Mesendoderm (in vitro differentiated cells): ENCODE measurements around the gene TAF4B.

ENCODE experiments used
- DNase-seq: peaks from one replicate; pipeline ENCODE4 v3.0.0; 2013
- H2AK5ac ChIP-seq: 2 replicates; pipeline ENCODE4 v1.6.1; 2013; ENCODE audit warnings: low read length, inconsistent platforms
- H2BK120ac ChIP-seq: 2 replicates; pipeline ENCODE4 v1.6.1; 2013; ENCODE audit warnings: low read depth, mild to moderate bottlenecking, low read length, moderate library complexity, mixed read lengths
- H2BK15ac ChIP-seq: replicated peaks from 2 replicates; pipeline ENCODE4 v1.6.1; 2013; ENCODE audit warnings: low read depth, mild to moderate bottlenecking, moderate library complexity
- H2BK5ac ChIP-seq: 2 replicates; pipeline ENCODE4 v1.6.1; 2013; ENCODE audit warnings: low read length, inconsistent platforms
- H3K18ac ChIP-seq: 2 replicates; pipeline ENCODE4 v1.6.1; 2013; ENCODE audit warnings: mild to moderate bottlenecking, low read length, mixed read lengths
- H3K23ac ChIP-seq: one replicate; pipeline ENCODE4 v1.6.1; 2013; ENCODE audit warnings: low read length
- H3K27ac ChIP-seq: 2 replicates; pipeline ENCODE4 v1.5.1; 2013; ENCODE audit warnings: low read depth, mild to moderate bottlenecking, inconsistent platforms, low read length, moderate library complexity
- H3K27me3 ChIP-seq: 2 replicates; pipeline ENCODE4 v1.6.1; 2013; ENCODE audit warnings: low read length, control low read depth, mild to moderate bottlenecking, inconsistent platforms; ENCODE audit not compliant: insufficient read depth, poor library complexity
- H3K36me3 ChIP-seq: 2 replicates; pipeline ENCODE4 v1.6.1; 2013; ENCODE audit warnings: low read length, inconsistent platforms; ENCODE audit not compliant: control insufficient read depth, insufficient read depth
- H3K4ac ChIP-seq: one replicate; pipeline ENCODE4 v1.6.1; 2013; ENCODE audit warnings: low read depth, mild to moderate bottlenecking, low read length, moderate library complexity
- H3K4me1 ChIP-seq: 2 replicates; pipeline ENCODE4 v1.6.1; 2013; ENCODE audit warnings: low read depth, low read length, inconsistent platforms; ENCODE audit not compliant: control insufficient read depth
- H3K4me2 ChIP-seq: 2 replicates; pipeline ENCODE4 v1.6.1; 2013; ENCODE audit warnings: low read length
- H3K4me3 ChIP-seq: 2 replicates; pipeline ENCODE4 v1.5.1; 2013; ENCODE audit warnings: mild to moderate bottlenecking, low read length
- H3K56ac ChIP-seq: one replicate; pipeline ENCODE4 v1.6.1; 2013; ENCODE audit warnings: low read length
- H3K79me1 ChIP-seq: 2 replicates; pipeline ENCODE4 v1.6.1; 2013; ENCODE audit warnings: low read length, inconsistent platforms
- H3K79me2 ChIP-seq: 2 replicates; pipeline ENCODE4 v1.6.1; 2013; ENCODE audit warnings: mild to moderate bottlenecking, low read length; ENCODE audit not compliant: control insufficient read depth, insufficient read depth
- H3K9ac ChIP-seq: 2 replicates; pipeline ENCODE4 v1.6.1; 2013; ENCODE audit warnings: low read length, inconsistent platforms
- H4K5ac ChIP-seq: one replicate; pipeline ENCODE4 v1.6.1; 2013; ENCODE audit warnings: low read length
- H4K8ac ChIP-seq: one replicate; pipeline ENCODE4 v1.6.1; 2013; ENCODE audit warnings: low read depth, mild to moderate bottlenecking, control low read depth, low read length, moderate library complexity
- WGBS: extraction: QIAGEN DNeasy Blood & Tissue Kit; methylation state at CpG from one replicate; pipeline ENCODE4 v1.1.7; 2013; ENCODE audit warnings: low lambda C conversion rate, missing lambda C conversion rate; ENCODE audit not compliant: insufficient coverage; ENCODE audit errors: extremely low coverage; 5-methylcytosine and 5-hydroxymethylcytosine counted together

TAF4B gene

GRCh38 chr18:26208977-26209376 lies 17.3 kb upstream of the TAF4B start:
- Histone ChIP-seq H2BK5ac (no peak overlapping the region), H3K23ac (no peak overlapping the region), H4K5ac (no peak overlapping the region), H3K4me2 (no peak overlapping the region), H3K27me3 (no peaks in the 10 kb centered on the region), H3K4me1 (no peaks in the 10 kb centered on the region), H4K8ac (no peak overlapping the region), H3K4me3 (no peak overlapping the region), H2BK15ac (no peak overlapping the region), H2BK120ac (no peak overlapping the region), H3K79me1 (no peaks in the 10 kb centered on the region), H3K18ac (no peak overlapping the region), H3K79me2 (no peaks in the 10 kb centered on the region), H3K27ac (no peak overlapping the region), H2AK5ac (no peak overlapping the region), H3K56ac (no peak overlapping the region), H3K36me3 (no peaks in the 10 kb centered on the region), H3K4ac (no peak overlapping the region), H3K9ac (no peak overlapping the region)
- WGBS, result no CpG with 5 or more reads among the region's 2 CpGs
- no peak for DNase-seq

GRCh38 chr18:26210147-26210546 lies 16.1 kb upstream of the TAF4B start:
- H4K8ac ChIP-seq, result no peak overlapping the region
- no peak overlapping the region for H2BK5ac ChIP-seq
- H3K4ac ChIP-seq, result no peak overlapping the region
- no peak overlapping the region for H2BK15ac ChIP-seq
- no CpG with 5 or more reads among the region's 4 CpGs for WGBS
- H3K23ac ChIP-seq, result no peak overlapping the region
- no peak overlapping the region for H3K4me2 ChIP-seq
- no peak overlapping the region for H2AK5ac ChIP-seq
- no peak overlapping the region for H2BK120ac ChIP-seq
- no peak overlapping the region for H3K9ac ChIP-seq
- H3K4me1 ChIP-seq, result no peaks in the 10 kb centered on the region
- H3K79me1 ChIP-seq, result no peaks in the 10 kb centered on the region
- no peaks in the 10 kb centered on the region for H3K36me3 ChIP-seq
- H3K4me3 ChIP-seq, result no peak overlapping the region
- no peak for DNase-seq
- H3K56ac ChIP-seq, result no peak overlapping the region
- no peaks in the 10 kb centered on the region for H3K27me3 ChIP-seq
- H3K27ac ChIP-seq, result no peak overlapping the region
- H3K79me2 ChIP-seq, result no peaks in the 10 kb centered on the region
- no peak overlapping the region for H3K18ac ChIP-seq
- H4K5ac ChIP-seq, result no peak overlapping the region

- H3K18ac ChIP-seq, result no peak overlapping the region
- DNase-seq, result no peak
- no peak overlapping the region for H3K4me3 ChIP-seq
- H3K23ac ChIP-seq, result no peak overlapping the region
- no peaks in the 10 kb centered on the region for H3K36me3 ChIP-seq
- no peaks in the 10 kb centered on the region for H3K79me2 ChIP-seq
- no peak overlapping the region for H2BK15ac ChIP-seq
- no CpG with 5 or more reads among the region's 7 CpGs for WGBS
- no peak overlapping the region for H3K56ac ChIP-seq
- no peak overlapping the region for H2AK5ac ChIP-seq
- H4K8ac ChIP-seq, result no peak overlapping the region
- no peaks in the 10 kb centered on the region for H3K4me1 ChIP-seq
- no peaks in the 10 kb centered on the region for H3K79me1 ChIP-seq
- no peak overlapping the region for H3K4me2 ChIP-seq
- H4K5ac ChIP-seq, result no peak overlapping the region
- H2BK120ac ChIP-seq, result no peak overlapping the region
- no peak overlapping the region for H3K27ac ChIP-seq
- H3K9ac ChIP-seq, result no peak overlapping the region
- no peak overlapping the region for H2BK5ac ChIP-seq
- no peak overlapping the region for H3K4ac ChIP-seq
- no peaks in the 10 kb centered on the region for H3K27me3 ChIP-seq
Observed at GRCh38 chr18:26215247-26215970, 10.8 kb upstream of the TAF4B start.

- Histone ChIP-seq H3K36me3 (no peaks in the 10 kb centered on the region), H4K5ac (no peak overlapping the region), H3K4me1 (no peaks in the 10 kb centered on the region), H2BK5ac (no peak overlapping the region), H3K9ac (no peak overlapping the region), H3K23ac (no peak overlapping the region), H3K56ac (no peak overlapping the region), H2AK5ac (no peak overlapping the region), H4K8ac (no peak overlapping the region), H3K79me1 (no peaks in the 10 kb centered on the region), H3K4ac (no peak overlapping the region), H3K4me2 (no peak overlapping the region), H3K79me2 (peaks cover 4% of the 10 kb centered on the region), H2BK15ac (no peak overlapping the region), H3K27ac (no peak overlapping the region), H2BK120ac (no peak overlapping the region), H3K4me3 (no peak overlapping the region), H3K18ac (no peak overlapping the region), H3K27me3 (no peaks in the 10 kb centered on the region)
- no CpG with 5 or more reads among the region's 7 CpGs for WGBS
- DNase-seq, result peak; percentile 68
Observed at GRCh38 chr18:26225022-26225693, 1.1 kb upstream of the TAF4B start.

GRCh38 chr18:26225915-26226228 lies 373 bp upstream of the TAF4B start:
- no peak overlapping the region for H2BK5ac ChIP-seq
- H2AK5ac ChIP-seq, result no peak overlapping the region
- DNase-seq, result no peak
- no peak overlapping the region for H2BK120ac ChIP-seq
- no peaks in the 10 kb centered on the region for H3K27me3 ChIP-seq
- H3K4me2 ChIP-seq, result no peak overlapping the region
- H3K79me1 ChIP-seq, result peaks cover 1% of the 10 kb centered on the region
- H3K4ac ChIP-seq, result no peak overlapping the region
- H3K4me1 ChIP-seq, result no peaks in the 10 kb centered on the region
- no peak overlapping the region for H3K56ac ChIP-seq
- peak overlapping the region; percentile 4 for H3K9ac ChIP-seq
- no peak overlapping the region for H4K5ac ChIP-seq
- no peak overlapping the region for H3K27ac ChIP-seq
- peaks cover 9% of the 10 kb centered on the region for H3K79me2 ChIP-seq
- H3K23ac ChIP-seq, result no peak overlapping the region
- H3K4me3 ChIP-seq, result no peak overlapping the region
- H3K18ac ChIP-seq, result no peak overlapping the region
- no peaks in the 10 kb centered on the region for H3K36me3 ChIP-seq
- no peak overlapping the region for H4K8ac ChIP-seq
- no CpG with 5 or more reads among the region's 8 CpGs for WGBS
- no peak overlapping the region for H2BK15ac ChIP-seq
